ENCODE measurements around the gene ZNRF2.

- TF ChIP-seq RAD21 (IDR thresholded peaks at IDR 0.05; ENCODE audit: insufficient read depth, low read depth, low read length) (no peak), SREBF2 (IDR thresholded peaks at IDR 0.05; ENCODE audit: low read length) (no peak)
These were observed 82.2 kb downstream of the ZNRF2 start for GRCh38 chr7:30366606-30367005.

Data from GM12878 (cell line).